ENCODE results near the gene CFL1. TPM values are rescaled to one million over a fixed set of nuclear protein-coding genes. Genes with fewer than 3 reads are reported as not detected.
A peak's percentile ranks its signal among the peaks of the same experiment; 100 is the strongest.

Gene CFL1
- total and polyA plus RNA-seq, 7 experiments from 2014 or later = 403 to 2,314 (median 802) TPM

DNA sequence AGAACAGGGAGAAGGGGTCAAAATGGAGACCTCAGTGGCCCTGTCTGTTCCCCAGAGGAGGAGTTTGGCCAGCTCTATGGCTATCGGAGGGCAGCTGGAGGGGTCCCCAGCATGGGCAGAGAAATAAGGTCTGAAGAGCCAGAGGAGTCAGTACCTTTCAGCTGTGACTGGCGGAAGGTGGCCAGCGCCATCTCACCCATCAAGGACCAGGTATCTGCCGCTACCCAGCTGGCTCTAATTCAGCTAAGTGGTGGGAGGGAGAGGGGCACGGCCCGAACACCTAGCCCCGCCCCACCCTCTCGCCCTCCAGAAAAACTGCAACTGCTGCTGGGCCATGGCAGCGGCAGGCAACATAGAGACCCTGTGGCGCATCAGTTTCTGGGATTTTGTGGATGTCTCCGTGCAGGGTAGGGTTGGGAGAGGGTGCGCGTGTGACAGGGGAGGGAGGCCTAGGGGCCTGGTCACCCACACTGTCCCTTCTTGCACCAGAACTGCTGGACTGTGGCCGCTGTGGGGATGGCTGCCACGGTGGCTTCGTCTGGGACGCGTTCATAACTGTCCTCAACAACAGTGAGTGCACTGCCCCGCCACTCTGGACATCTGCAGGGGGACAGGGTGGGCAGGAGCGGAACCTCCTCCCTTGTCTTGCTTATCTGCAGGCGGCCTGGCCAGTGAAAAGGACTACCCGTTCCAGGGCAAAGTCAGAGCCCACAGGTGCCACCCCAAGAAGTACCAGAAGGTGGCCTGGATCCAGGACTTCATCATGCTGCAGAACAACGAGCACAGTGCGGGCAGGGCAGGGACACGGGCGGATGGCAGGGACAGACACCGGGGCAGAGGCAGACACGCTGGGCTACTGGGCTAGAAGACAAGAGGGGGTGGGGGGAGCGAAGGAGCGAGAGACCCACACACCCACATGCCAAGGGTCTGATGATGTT is 24.4 kb upstream of the CFL1 start:
- Histone ChIP-seq H3K4me3 (ENCODE audit: low read length) (no peak overlapping the region), H3K36me3 (ENCODE audit: control insufficient read depth in 2 of 3, insufficient read depth in 3 of 3, low read length in 3 of 3) (peaks cover 0 to 27% (median 0%) of the 10 kb centered on the region in 3 experiments), H3K27me3 (ENCODE audit: control insufficient read depth in 2 of 2, insufficient read depth in 2 of 2, low read length in 2 of 2) (no peaks in the 10 kb centered on the region), H3K9me3 (ENCODE audit: control insufficient read depth in 2 of 3, low read length in 3 of 3) (no peaks in the 10 kb centered on the region), H3K27ac (ENCODE audit: low read depth, low read length) (no peak overlapping the region), H3K4me1 (ENCODE audit: control insufficient read depth in 2 of 2, insufficient read depth in 2 of 2, low read length in 2 of 2) (peaks cover 31 to 34% of the 10 kb centered on the region in 2 donors)
- ATAC-seq (no peak), DNase-seq (peak in 1 of 9 donors; percentile 7)
- peak overlapping the region in 6 of 9 donors; percentile 14 to 72 (median 46) for H3K27ac Mint-ChIP-seq
- H3K27me3 Mint-ChIP-seq = no peaks in the 10 kb centered on the region
- POLR2A ChIA-PET = interaction anchor here (0.8 to 5.4 kb wide), 4 partner anchors 8 to 79 kb away, joined by 3 to 73 read pairs (median 27); partner anchors contain the start of genes CCDC85B, CFL1, FIBP and MUS81
- CTCF ChIA-PET = interaction anchor here (0.5 to 3.6 kb wide), 8 partner anchors 8 to 179 kb away, joined by 3 to 38 read pairs (median 4); partner anchors contain the start of genes CCDC85B, MUS81 and SNX32
- peak overlapping the region in 1 of 10 donors; percentile 66 for H3K4me3 Mint-ChIP-seq
- H3K4me1 Mint-ChIP-seq = peaks cover 20 to 64% (median 36%) of the 10 kb centered on the region in 7 donors
- H3K9me3 Mint-ChIP-seq = peaks cover 0 to 1% (median 0%) of the 10 kb centered on the region in 11 donors
- intact Hi-C loops (cut with micrococcal nuclease) = no loop called here
- peaks cover 0 to 9% (median 3%) of the 10 kb centered on the region in 5 donors for H3K36me3 Mint-ChIP-seq

GRCh38 chr11:65880844-65881421 is 23.0 kb upstream of the CFL1 start:
- H3K36me3 Mint-ChIP-seq = peaks cover 0 to 9% (median 3%) of the 10 kb centered on the region in 5 donors
- no peak for DNase-seq
- H3K27me3 Mint-ChIP-seq = no peaks in the 10 kb centered on the region
- peaks cover 31 to 34% of the 10 kb centered on the region in 2 donors for H3K4me1 ChIP-seq (ENCODE audit: control insufficient read depth in 2 of 2, insufficient read depth in 2 of 2, low read length in 2 of 2)
- H3K4me3 ChIP-seq (ENCODE audit: low read length) = no peak overlapping the region
- ChIA-PET CTCF (interaction anchor here (1.0 to 2.5 kb wide), 3 partner anchors 10 to 21 kb away, joined by 3 to 9 read pairs (median 6); partner anchors contain the start of genes CCDC85B and MUS81), POLR2A (interaction anchor here (0.6 to 5.4 kb wide), 6 partner anchors 9 to 374 kb away, joined by 3 to 73 read pairs (median 4); partner anchors contain the start of genes CCDC85B, CFL1, FIBP and MUS81)
- peaks cover 0 to 27% (median 0%) of the 10 kb centered on the region in 3 experiments for H3K36me3 ChIP-seq (ENCODE audit: control insufficient read depth in 2 of 3, insufficient read depth in 3 of 3, low read length in 3 of 3)
- H3K27ac Mint-ChIP-seq = peak overlapping the region in 6 of 9 donors; percentile 80 to 92 (median 84)
- H3K9me3 ChIP-seq (ENCODE audit: control insufficient read depth in 2 of 3, low read length in 3 of 3) = no peaks in the 10 kb centered on the region
- H3K27me3 ChIP-seq (ENCODE audit: control insufficient read depth in 2 of 2, insufficient read depth in 2 of 2, low read length in 2 of 2) = no peaks in the 10 kb centered on the region
- intact Hi-C loops (cut with micrococcal nuclease) = no loop called here
- H3K9me3 Mint-ChIP-seq = no peaks in the 10 kb centered on the region
- peak overlapping the region in 6 of 10 donors; percentile 21 to 80 (median 58) for H3K4me3 Mint-ChIP-seq
- H3K4me1 Mint-ChIP-seq = peaks cover 12 to 56% (median 29%) of the 10 kb centered on the region in 7 donors
- peak overlapping the region; percentile 39 for H3K27ac ChIP-seq (ENCODE audit: low read depth, low read length)
- ATAC-seq = no peak

DNA sequence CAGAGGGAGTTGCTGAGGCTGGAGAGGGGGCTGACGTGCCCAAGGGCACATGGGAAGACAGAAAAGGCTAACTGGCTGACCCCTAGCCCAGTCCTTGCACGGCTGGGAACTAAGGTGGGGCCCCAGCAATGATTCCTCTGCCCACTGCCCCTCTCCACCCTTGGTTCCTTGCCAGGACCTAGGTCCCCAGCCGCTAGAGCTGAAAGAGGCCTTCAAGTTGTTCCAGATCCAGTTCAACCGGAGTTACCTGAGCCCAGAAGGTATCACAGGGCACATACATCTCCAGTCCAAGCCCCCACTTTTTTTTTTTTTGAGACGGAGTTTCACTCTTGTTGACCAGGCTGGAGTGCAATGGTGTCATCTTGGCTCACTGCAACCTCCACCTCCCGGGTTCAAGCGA is 22.0 kb upstream of the CFL1 start:
- POLR2A ChIA-PET = interaction anchor here (0.7 to 5.4 kb wide), 3 partner anchors 10 to 78 kb away, joined by 3 to 73 read pairs (median 47); partner anchors contain the start of genes CCDC85B, CFL1, FIBP and MUS81
- Mint-ChIP-seq H3K36me3 (peaks cover 0 to 8% (median 3%) of the 10 kb centered on the region in 5 donors), H3K27ac (peak overlapping the region in 6 of 9 donors; percentile 75 to 92 (median 84)), H3K4me1 (peaks cover 12 to 49% (median 28%) of the 10 kb centered on the region in 7 donors), H3K9me3 (no peaks in the 10 kb centered on the region), H3K27me3 (no peaks in the 10 kb centered on the region), H3K4me3 (peak overlapping the region in 8 of 10 donors; percentile 52 to 80 (median 68))
- ATAC-seq = no peak
- Histone ChIP-seq H3K36me3 (ENCODE audit: control insufficient read depth in 2 of 3, insufficient read depth in 3 of 3, low read length in 3 of 3) (peaks cover 0 to 27% (median 0%) of the 10 kb centered on the region in 3 experiments), H3K4me1 (ENCODE audit: control insufficient read depth in 2 of 2, insufficient read depth in 2 of 2, low read length in 2 of 2) (peaks cover 29 to 33% of the 10 kb centered on the region in 2 donors), H3K4me3 (ENCODE audit: low read length) (peak overlapping the region; percentile 71), H3K9me3 (ENCODE audit: control insufficient read depth in 2 of 3, low read length in 3 of 3) (no peaks in the 10 kb centered on the region), H3K27me3 (ENCODE audit: control insufficient read depth in 2 of 2, insufficient read depth in 2 of 2, low read length in 2 of 2) (no peaks in the 10 kb centered on the region), H3K27ac (ENCODE audit: low read depth, low read length) (peak overlapping the region; percentile 69)
- intact Hi-C loops (cut with micrococcal nuclease) = no loop called here
- CTCF ChIA-PET = interaction anchor here (1.0 to 2.5 kb wide), 2 partner anchors 20 to 100 kb away, joined by 3 to 9 read pairs; partner anchors contain the start of gene MUS81
- DNase-seq = no peak

GRCh38 chr11:65879617-65880016 is 21.6 kb upstream of the CFL1 start, which contains the start of gene CTSW:
Gene CTSW, plus strand, starts transcription at chr11:65879837. Its CDS starts 18 bp downstream, at chr11:65879855.
- Histone ChIP-seq H3K27ac (ENCODE audit: low read depth, low read length) (peak within 1 kb of the TSS; percentile 69), H3K36me3 (ENCODE audit: control insufficient read depth in 2 of 3, insufficient read depth in 3 of 3, low read length in 3 of 3) (peaks cover 0 to 27% (median 0%) of the 10 kb centered on the region in 3 experiments), H3K4me1 (ENCODE audit: control insufficient read depth in 2 of 2, insufficient read depth in 2 of 2, low read length in 2 of 2) (peaks cover 27 to 29% of the 10 kb centered on the region in 2 donors), H3K4me3 (ENCODE audit: low read length) (peak within 1 kb of the TSS; percentile 71), H3K9me3 (ENCODE audit: control insufficient read depth in 2 of 3, low read length in 3 of 3) (no peaks in the 10 kb centered on the region), H3K27me3 (ENCODE audit: control insufficient read depth in 2 of 2, insufficient read depth in 2 of 2, low read length in 2 of 2) (no peaks in the 10 kb centered on the region)
- CTCF ChIA-PET = interaction anchor here (1.0 to 2.5 kb wide), 4 partner anchors 8 to 100 kb away, joined by 3 to 12 read pairs (median 8); partner anchors contain the start of genes FIBP and MUS81
- peak within 1 kb of the TSS in 8 of 10 donors; percentile 52 to 80 (median 68) for H3K4me3 Mint-ChIP-seq
- DNase-seq (peak in 1 of 9 donors; percentile 47), ATAC-seq (peak; percentile 80)
- no peaks in the 10 kb centered on the region for H3K27me3 Mint-ChIP-seq
- H3K27ac Mint-ChIP-seq = peak within 1 kb of the TSS in 8 of 9 donors; percentile 80 to 92 (median 84)
- intact Hi-C loops (cut with micrococcal nuclease) = no loop called here
- H3K9me3 Mint-ChIP-seq = no peaks in the 10 kb centered on the region
- POLR2A ChIA-PET = interaction anchor here (0.7 to 5.4 kb wide), 4 partner anchors 10 to 79 kb away, joined by 3 to 73 read pairs (median 26); partner anchors contain the start of genes CCDC85B, CFL1, FIBP and MUS81
- H3K36me3 Mint-ChIP-seq = peaks cover 0 to 8% (median 3%) of the 10 kb centered on the region in 5 donors
- peaks cover 9 to 45% (median 24%) of the 10 kb centered on the region in 7 donors for H3K4me1 Mint-ChIP-seq

- ChIA-PET CTCF (interaction anchor here (0.8 to 2.1 kb wide), 6 partner anchors 11 to 97 kb away, joined by 3 to 24 read pairs (median 8); partner anchors contain the start of genes CCDC85B, FIBP and MUS81), POLR2A (interaction anchor here (0.6 to 2.1 kb wide), 15 partner anchors 11 to 1847 kb away, joined by 3 to 63 read pairs (median 4); partner anchors contain the start of genes BANF1, C11orf68, CCDC85B and CFL1)
- H3K4me3 Mint-ChIP-seq = peak overlapping the region; percentile 84 to 97 (median 91)
- H3K4me1 ChIP-seq (ENCODE audit: control insufficient read depth in 2 of 2, insufficient read depth in 2 of 2, low read length in 2 of 2) = peaks cover 10 to 22% of the 10 kb centered on the region in 2 donors
- intact Hi-C loops (cut with micrococcal nuclease) = loop anchor here (1.0 to 5.0 kb wide), 6 partner anchors 11 to 969 kb away; partner anchors contain the start of genes FIBP (in 2 of the 2), CFL1 (in 1 of the 2), MUS81 (in 1 of the 2) and RCE1 (in 1 of the 2)
- peaks cover 0 to 5% (median 0%) of the 10 kb centered on the region in 5 donors for H3K36me3 Mint-ChIP-seq
- H3K27me3 Mint-ChIP-seq = peaks cover 0 to 3% (median 0%) of the 10 kb centered on the region in 5 donors
- DNase-seq = peak; percentile 93 to 100 (median 97)
- peak overlapping the region; percentile 88 for H3K27ac ChIP-seq (ENCODE audit: low read depth, low read length)
- ATAC-seq = peak; percentile 99
- H3K27ac Mint-ChIP-seq = peak overlapping the region; percentile 71 to 92 (median 91)
- peak overlapping the region; percentile 75 for H3K4me3 ChIP-seq (ENCODE audit: low read length)
- H3K27me3 ChIP-seq (ENCODE audit: control insufficient read depth in 2 of 2, insufficient read depth in 2 of 2, low read length in 2 of 2) = no peaks in the 10 kb centered on the region
- H3K4me1 Mint-ChIP-seq = peaks cover 7 to 37% (median 18%) of the 10 kb centered on the region in 7 donors
- H3K9me3 ChIP-seq (ENCODE audit: control insufficient read depth in 2 of 3, low read length in 3 of 3) = no peaks in the 10 kb centered on the region
- H3K36me3 ChIP-seq (ENCODE audit: control insufficient read depth in 2 of 3, insufficient read depth in 3 of 3, low read length in 3 of 3) = no peaks in the 10 kb centered on the region
- no peaks in the 10 kb centered on the region for H3K9me3 Mint-ChIP-seq
Measured at GRCh38 chr11:65873318-65874156, 15.6 kb upstream of the CFL1 start.
